Activated CD4-positive, alpha-beta T cell treated with anti-CD3 and anti-CD28 coated beads for 4 hours (primary cell): ENCODE data around the gene BMAL1.

Source experiments
- DNase-seq, 2 donors: peaks; one replicate each; pipeline ENCODE4 v3.0.0-alpha.2; 2020

Gene BMAL1

GRCh38 chr11:13346470-13346869 lies 68.9 kb downstream of the BMAL1 start:
- DNase-seq = no peak

- no peak for DNase-seq
Observed at GRCh38 chr11:13347901-13348300, 70.3 kb downstream of the BMAL1 start.

GRCh38 chr11:13348305-13348704 lies 70.7 kb downstream of the BMAL1 start:
- no peak for DNase-seq

GRCh38 chr11:13349046-13349445 lies 71.5 kb downstream of the BMAL1 start:
- DNase-seq = no peak

GRCh38 chr11:13349581-13349980 lies 72.0 kb downstream of the BMAL1 start:
- DNase-seq = no peak

GRCh38 chr11:13352711-13353110 lies 75.1 kb downstream of the BMAL1 start:
- DNase-seq = no peak

GRCh38 chr11:13354335-13354734 lies 76.7 kb downstream of the BMAL1 start:
- no peak for DNase-seq

GRCh38 chr11:13355191-13355590 lies 77.6 kb downstream of the BMAL1 start:
- no peak for DNase-seq

- DNase-seq = no peak
Observed at GRCh38 chr11:13357232-13357631, 79.6 kb downstream of the BMAL1 start.

GRCh38 chr11:13358596-13359270 lies 81.1 kb downstream of the BMAL1 start:
- DNase-seq = no peak

- no peak for DNase-seq
Observed at GRCh38 chr11:13362596-13363109, 85.1 kb downstream of the BMAL1 start.

GRCh38 chr11:13364388-13364787 lies 86.8 kb downstream of the BMAL1 start:
- DNase-seq = no peak

- DNase-seq = no peak
Observed at GRCh38 chr11:13366266-13367026, 88.9 kb downstream of the BMAL1 start.

GRCh38 chr11:13367115-13367514 lies 89.5 kb downstream of the BMAL1 start:
- no peak for DNase-seq

- DNase-seq = no peak
Observed at GRCh38 chr11:13368041-13368446, 90.5 kb downstream of the BMAL1 start.

GRCh38 chr11:13373216-13373615 lies 95.6 kb downstream of the BMAL1 start:
- no peak for DNase-seq

GRCh38 chr11:13375798-13376197 lies 98.2 kb downstream of the BMAL1 start:
- no peak for DNase-seq

- no peak for DNase-seq
Observed at GRCh38 chr11:13376402-13376801, 98.8 kb downstream of the BMAL1 start.

- DNase-seq = no peak
Observed at GRCh38 chr11:13376838-13377237, 99.2 kb downstream of the BMAL1 start.

GRCh38 chr11:13378316-13378715 lies 100.7 kb downstream of the BMAL1 start:
- no peak for DNase-seq

GRCh38 chr11:13380731-13381130 lies 103.1 kb downstream of the BMAL1 start:
- no peak for DNase-seq

- no peak for DNase-seq
Observed at GRCh38 chr11:13382751-13383150, 105.2 kb downstream of the BMAL1 start.

GRCh38 chr11:13384908-13385640 lies 107.5 kb downstream of the BMAL1 start:
- peak in 1 of 2 donors; percentile 24 for DNase-seq

GRCh38 chr11:13386567-13386966 lies 109.0 kb downstream of the BMAL1 start:
- no peak for DNase-seq
